Activated naive CD8-positive, alpha-beta T cell treated with anti-CD3 and anti-CD28 coated beads, Interleukin-2, amount 10 ng/mL, durations not matched to agents 7 days and 5 days (primary cell): Measurements from ENCODE around the gene SERPINF2. TPM values are rescaled to one million over a fixed set of nuclear protein-coding genes. Genes with fewer than 3 reads are reported as not detected.

Source experiments
- ATAC-seq: fragments of 150-1000 bp; cut with Tn5 transposase; one replicate; pipeline ENCODE4 v1.10.0; 2021; ENCODE audit warnings: low read depth, moderate library complexity
- POLR2A ChIA-PET: fragments of 350-600 bp; sonication (Branson Sonifier 250); formaldehyde crosslinking; loops from one replicate; lab custom pipeline; 2021; ENCODE audit warnings: antibody characterized with exemption; lab: Charles Lee
- DNase-seq: peaks from one replicate; pipeline ENCODE4 v3.0.0; 2021
- H3K27ac Mint-ChIP-seq: one replicate; pipeline ENCODE4 v1.8.0; 2022; ENCODE audit warnings: mild to moderate bottlenecking, mixed read lengths
- H3K27me3 Mint-ChIP-seq: one replicate; pipeline ENCODE4 v1.8.0; 2022; ENCODE audit warnings: mild to moderate bottlenecking, moderate library complexity, mixed read lengths
- H3K36me3 Mint-ChIP-seq: one replicate; pipeline ENCODE4 v1.8.0; 2021; ENCODE audit warnings: mild to moderate bottlenecking, mixed read lengths
- H3K4me1 Mint-ChIP-seq: one replicate; pipeline ENCODE4 v1.8.0; 2021; ENCODE audit warnings: mixed read lengths
- H3K4me3 Mint-ChIP-seq: one replicate; pipeline ENCODE4 v1.8.0; 2022; ENCODE audit warnings: mild to moderate bottlenecking, moderate library complexity, mixed read lengths
- H3K9me3 Mint-ChIP-seq: one replicate; pipeline ENCODE4 v1.8.0; 2021; ENCODE audit warnings: mixed read lengths
- total RNA-seq, 2 experiments: library from RNA; stranded (reverse); gene quantifications; one replicate each; pipeline ENCODE4 v1.2.3, GENCODE V29; 2021

Gene SERPINF2
- total RNA-seq, 2 experiments from 2014 or later = 0.23 to 0.33 TPM

- POLR2A ChIA-PET = no interaction called here
- Mint-ChIP-seq H3K4me1 (no peaks in the 10 kb centered on the region), H3K4me3 (no peak overlapping the region), H3K27ac (no peak overlapping the region), H3K36me3 (no peaks in the 10 kb centered on the region), H3K9me3 (no peaks in the 10 kb centered on the region), H3K27me3 (peaks cover 4% of the 10 kb centered on the region)
- ATAC-seq (no peak), DNase-seq (no peak)
These were observed 8.0 kb downstream of the SERPINF2 start for GRCh38 chr17:1750628-1751027.

GRCh38 chr17:1752425-1753262, 10.0 kb downstream of the SERPINF2 start:
- no peaks in the 10 kb centered on the region for H3K36me3 Mint-ChIP-seq
- no peaks in the 10 kb centered on the region for H3K4me1 Mint-ChIP-seq
- H3K4me3 Mint-ChIP-seq = no peak overlapping the region
- POLR2A ChIA-PET = interaction anchor here (1.2 to 1.3 kb wide), 2 partner anchors 12 to 28 kb away, joined by 3 read pairs; partner anchors contain the start of gene WDR81
- ATAC-seq = peak; percentile 18
- peaks cover 4% of the 10 kb centered on the region for H3K27me3 Mint-ChIP-seq
- H3K27ac Mint-ChIP-seq = no peak overlapping the region
- no peaks in the 10 kb centered on the region for H3K9me3 Mint-ChIP-seq
- DNase-seq = no peak

- DNase-seq (no peak), ATAC-seq (no peak)
- H3K4me1 Mint-ChIP-seq = no peaks in the 10 kb centered on the region
- POLR2A ChIA-PET = interaction anchor here (1.4 kb wide), 1 partner anchor 10 kb away, joined by 4 read pairs; no protein-coding TSS in a partner anchor
- no peaks in the 10 kb centered on the region for H3K9me3 Mint-ChIP-seq
- no peak overlapping the region for H3K27ac Mint-ChIP-seq
- H3K36me3 Mint-ChIP-seq = no peaks in the 10 kb centered on the region
- no peak overlapping the region for H3K4me3 Mint-ChIP-seq
- peaks cover 6% of the 10 kb centered on the region for H3K27me3 Mint-ChIP-seq
These were observed 11.2 kb downstream of the SERPINF2 start for GRCh38 chr17:1753767-1754429.

- DNase-seq (no peak), ATAC-seq (no peak)
- no peak overlapping the region for H3K4me3 Mint-ChIP-seq
- H3K27me3 Mint-ChIP-seq = peaks cover 6% of the 10 kb centered on the region
- POLR2A ChIA-PET = interaction anchor here (1.4 kb wide), 1 partner anchor 9 kb away, joined by 4 read pairs; no protein-coding TSS in a partner anchor
- no peaks in the 10 kb centered on the region for H3K4me1 Mint-ChIP-seq
- H3K36me3 Mint-ChIP-seq = no peaks in the 10 kb centered on the region
- H3K27ac Mint-ChIP-seq = no peak overlapping the region
- no peaks in the 10 kb centered on the region for H3K9me3 Mint-ChIP-seq
These were observed 11.9 kb downstream of the SERPINF2 start for GRCh38 chr17:1754430-1755112.

DNA sequence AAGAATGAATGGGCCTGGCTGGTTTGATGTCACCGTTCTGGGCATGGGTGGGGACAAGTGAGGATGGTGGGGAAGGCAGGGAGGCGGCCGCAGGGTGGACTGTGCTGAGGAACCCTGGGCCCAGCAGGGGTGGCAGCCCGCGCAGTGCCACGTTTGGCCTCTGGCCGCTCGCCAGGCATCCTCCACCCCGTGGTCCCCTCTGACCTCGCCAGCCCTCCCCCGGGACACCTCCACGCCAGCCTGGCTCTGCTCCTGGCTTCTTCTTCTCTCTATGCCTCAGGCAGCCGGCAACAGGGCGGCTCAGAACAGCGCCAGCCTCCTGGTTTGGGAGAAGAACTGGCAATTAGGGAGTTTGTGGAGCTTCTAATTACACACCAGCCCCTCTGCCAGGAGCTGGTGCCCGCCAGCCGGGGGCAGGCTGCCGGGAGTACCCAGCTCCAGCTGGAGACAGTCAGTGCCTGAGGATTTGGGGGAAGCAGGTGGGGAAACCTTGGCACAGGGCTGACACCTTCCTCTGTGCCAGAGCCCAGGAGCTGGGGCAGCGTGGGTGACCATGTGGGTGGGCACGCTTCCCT, 12.7 kb downstream of the SERPINF2 start:
- H3K36me3 Mint-ChIP-seq = no peaks in the 10 kb centered on the region
- H3K4me3 Mint-ChIP-seq = no peak overlapping the region

GRCh38 chr17:1755827-1756262, 13.2 kb downstream of the SERPINF2 start:
- ATAC-seq (no peak), DNase-seq (no peak)
- Mint-ChIP-seq H3K36me3 (no peaks in the 10 kb centered on the region), H3K27ac (no peak overlapping the region), H3K4me3 (no peak overlapping the region), H3K4me1 (no peaks in the 10 kb centered on the region), H3K9me3 (no peaks in the 10 kb centered on the region), H3K27me3 (peaks cover 5% of the 10 kb centered on the region)
- POLR2A ChIA-PET = no interaction called here

More for the DNA sequence above, 12.7 kb downstream of the SERPINF2 start:
- POLR2A ChIA-PET = no interaction called here
- Mint-ChIP-seq H3K9me3 (no peaks in the 10 kb centered on the region), H3K27ac (no peak overlapping the region), H3K27me3 (peaks cover 6% of the 10 kb centered on the region), H3K4me1 (no peaks in the 10 kb centered on the region)
- no peak for ATAC-seq
- no peak for DNase-seq

- Mint-ChIP-seq H3K4me1 (peaks cover 10% of the 10 kb centered on the region), H3K27me3 (peaks cover 2% of the 10 kb centered on the region), H3K9me3 (no peaks in the 10 kb centered on the region), H3K36me3 (no peaks in the 10 kb centered on the region), H3K4me3 (no peak overlapping the region), H3K27ac (no peak overlapping the region)
- ATAC-seq (no peak), DNase-seq (no peak)
- POLR2A ChIA-PET = no interaction called here
These were observed 16.1 kb downstream of the SERPINF2 start for GRCh38 chr17:1758807-1759206.

GRCh38 chr17:1759529-1759928, 16.9 kb downstream of the SERPINF2 start:
- H3K27me3 Mint-ChIP-seq = peaks cover 2% of the 10 kb centered on the region
- POLR2A ChIA-PET = no interaction called here
- peaks cover 17% of the 10 kb centered on the region for H3K4me1 Mint-ChIP-seq
- no peak overlapping the region for H3K4me3 Mint-ChIP-seq
- no peak for ATAC-seq
- H3K36me3 Mint-ChIP-seq = no peaks in the 10 kb centered on the region
- H3K9me3 Mint-ChIP-seq = no peaks in the 10 kb centered on the region
- DNase-seq = no peak
- no peak overlapping the region for H3K27ac Mint-ChIP-seq

- H3K4me3 Mint-ChIP-seq = no peak overlapping the region
- H3K9me3 Mint-ChIP-seq = no peaks in the 10 kb centered on the region
- POLR2A ChIA-PET = interaction anchor here (0.6 to 2.4 kb wide), 2 partner anchors 16 to 37 kb away, joined by 3 to 9 read pairs; partner anchors contain the start of gene WDR81
- no peak for DNase-seq
- H3K36me3 Mint-ChIP-seq = no peaks in the 10 kb centered on the region
- H3K4me1 Mint-ChIP-seq = peaks cover 20% of the 10 kb centered on the region
- H3K27me3 Mint-ChIP-seq = peaks cover 2% of the 10 kb centered on the region
- no peak for ATAC-seq
- H3K27ac Mint-ChIP-seq = no peak overlapping the region
These were observed 19.7 kb downstream of the SERPINF2 start for GRCh38 chr17:1762233-1762900.

DNA sequence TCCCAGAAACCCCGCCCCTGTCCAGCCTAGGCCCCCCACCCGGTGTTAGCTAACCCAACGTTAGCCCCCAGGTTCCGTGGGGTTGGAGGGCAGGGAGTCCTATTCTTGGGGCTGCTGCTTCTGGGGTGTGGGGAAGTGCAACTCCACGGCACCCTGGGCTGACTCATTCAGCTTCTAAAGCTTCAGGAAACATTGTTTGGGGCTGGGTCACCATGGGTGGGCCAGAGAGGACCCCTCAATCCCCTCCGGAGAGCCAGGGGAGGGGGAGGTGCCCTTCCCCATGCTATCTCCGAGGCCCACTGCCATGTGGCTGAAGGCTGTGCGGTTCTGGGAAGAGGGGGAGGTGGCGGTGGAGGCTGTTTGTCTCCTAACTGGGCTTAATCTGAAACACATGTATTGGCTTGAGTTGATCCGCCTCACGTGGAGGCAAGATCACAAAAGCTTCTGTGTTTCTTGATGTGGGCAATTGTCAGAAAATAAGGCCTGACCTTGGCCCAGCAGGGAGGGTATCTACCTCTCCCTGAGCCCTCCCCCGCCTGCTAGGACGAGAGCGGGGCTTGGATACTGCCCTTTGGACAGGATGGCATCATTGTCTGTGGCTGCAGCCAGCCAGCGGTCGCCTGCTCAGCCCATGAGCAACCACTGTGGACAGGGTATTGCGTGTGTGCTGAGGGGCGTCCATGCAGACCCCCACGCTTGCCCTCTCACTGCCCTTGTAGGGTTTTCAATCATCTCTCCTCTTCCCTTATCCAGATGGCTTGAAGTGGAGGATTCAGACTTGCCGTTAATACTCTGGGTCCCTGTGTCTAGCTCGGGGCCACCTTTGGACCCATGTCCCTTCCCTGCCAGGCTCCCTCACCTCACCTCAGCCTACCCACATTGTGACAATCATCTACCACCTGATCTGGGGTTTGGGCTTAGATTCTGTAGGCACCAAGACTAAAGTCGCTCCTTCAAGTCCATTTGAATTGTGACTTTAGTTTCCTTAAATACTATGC, 20.5 kb downstream of the SERPINF2 start:
- Mint-ChIP-seq H3K27ac (peak overlapping the region; percentile 85), H3K4me3 (peak overlapping the region; percentile 43), H3K9me3 (no peaks in the 10 kb centered on the region), H3K36me3 (no peaks in the 10 kb centered on the region), H3K27me3 (peaks cover 2% of the 10 kb centered on the region), H3K4me1 (peaks cover 23% of the 10 kb centered on the region)
- DNase-seq (no peak), ATAC-seq (no peak)
- POLR2A ChIA-PET = interaction anchor here (0.8 to 2.4 kb wide), 8 partner anchors 9 to 114 kb away, joined by 3 to 12 read pairs (median 4); partner anchors contain the start of gene WDR81

- H3K27ac Mint-ChIP-seq = peak overlapping the region; percentile 85
- DNase-seq (peak; percentile 74), ATAC-seq (peak; percentile 98)
- H3K4me3 Mint-ChIP-seq = peak overlapping the region; percentile 43
- no peaks in the 10 kb centered on the region for H3K27me3 Mint-ChIP-seq
- H3K4me1 Mint-ChIP-seq = peaks cover 24% of the 10 kb centered on the region
- H3K9me3 Mint-ChIP-seq = no peaks in the 10 kb centered on the region
- H3K36me3 Mint-ChIP-seq = no peaks in the 10 kb centered on the region
- POLR2A ChIA-PET = interaction anchor here (0.6 to 2.4 kb wide), 10 partner anchors 10 to 115 kb away, joined by 3 to 12 read pairs (median 4); partner anchors contain the start of genes RPA1, SMYD4 and WDR81
These were observed 21.6 kb downstream of the SERPINF2 start for GRCh38 chr17:1764284-1764683.
